Stimulated activated CD8-positive, alpha-beta memory T cell treated with anti-CD3 and anti-CD28 coated beads, Interleukin-2, amount 100 ng/mL, for 48 hours (primary cell): ENCODE data around the gene TP73.

Experiments used
- DNase-seq, 2 donors: peaks; one replicate each; pipeline ENCODE4 v3.0.0-alpha.2; 2020; ENCODE audit warnings: low read depth in 2 of 2

The TP73 gene

DNA sequence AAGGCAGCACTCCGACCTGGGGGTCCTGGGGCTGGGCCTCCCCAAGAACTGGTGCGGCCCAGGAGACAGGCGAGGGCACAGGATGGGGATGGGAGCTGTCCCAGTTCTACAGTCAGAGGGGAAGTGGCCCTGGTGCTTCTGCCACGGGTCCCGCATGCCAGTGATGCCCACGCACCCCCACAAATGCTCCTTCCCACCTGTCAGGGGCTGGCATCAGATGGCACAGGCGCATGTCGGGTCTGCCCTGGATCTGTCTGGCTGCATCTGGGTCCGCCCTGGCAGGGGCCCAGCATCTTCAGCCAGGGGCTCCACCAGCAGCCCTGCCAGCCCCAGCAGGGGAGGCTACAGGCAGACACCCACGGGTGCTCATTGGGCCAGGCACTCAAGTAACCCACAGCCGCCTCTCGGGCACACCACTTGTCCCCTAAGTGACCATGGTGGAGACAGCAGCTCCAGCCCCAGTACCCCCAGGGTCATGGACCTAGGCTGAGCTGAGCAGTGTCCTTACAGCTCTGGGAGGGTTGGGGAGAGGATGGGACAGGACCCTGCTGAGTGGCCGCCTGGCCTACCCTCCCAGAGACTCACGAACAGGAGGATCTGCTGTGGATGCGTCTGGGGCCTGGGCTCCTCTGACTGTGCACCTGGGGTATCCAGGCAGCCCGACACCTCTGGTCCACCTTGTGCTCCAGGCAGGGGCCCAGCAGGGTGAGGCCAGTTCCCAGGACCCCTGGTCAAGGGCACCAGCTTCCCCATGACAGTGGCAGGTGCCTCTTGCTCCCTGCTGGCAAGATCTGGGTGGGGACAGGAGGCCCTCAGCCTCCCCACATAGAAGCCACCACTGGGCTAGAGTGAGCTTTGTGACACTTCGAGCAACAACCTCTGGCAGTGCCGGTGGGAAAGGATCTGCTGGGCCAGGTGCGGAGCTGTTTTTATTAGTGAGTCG lies 125.6 kb downstream of the TP73 start:
- DNase-seq: no peak

DNA sequence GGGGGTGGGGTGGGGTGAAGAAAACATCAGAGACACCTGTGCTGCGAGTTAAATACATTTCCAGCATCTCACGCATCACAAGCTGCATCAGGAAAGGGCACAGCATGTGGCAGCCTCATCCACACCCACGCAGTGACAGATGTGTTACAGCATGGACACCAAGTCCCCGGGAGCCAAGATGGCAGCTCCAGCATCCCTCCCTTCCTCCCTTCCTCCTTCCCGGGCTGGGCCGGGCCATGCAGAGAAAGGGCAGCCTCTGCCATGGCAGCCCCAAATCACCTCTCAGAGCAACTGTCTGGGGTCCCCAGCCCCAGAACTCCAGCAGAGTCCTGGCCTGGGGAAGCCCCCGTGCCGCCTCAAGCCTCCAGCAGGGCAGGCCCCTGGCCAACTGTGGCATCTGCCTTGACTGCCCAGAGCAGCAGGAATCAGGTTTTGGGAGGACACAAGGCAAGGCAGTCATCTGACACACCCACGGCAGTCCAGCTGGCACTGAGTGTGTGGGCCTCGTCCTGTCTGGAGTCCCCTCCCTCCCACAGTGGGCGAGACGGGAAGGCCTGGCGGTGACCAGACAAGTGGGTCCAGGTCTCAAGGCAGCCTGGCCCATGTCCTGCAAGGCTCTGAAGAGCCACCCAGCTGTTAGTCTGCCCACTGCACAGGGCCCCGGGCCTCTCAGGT lies 126.4 kb downstream of the TP73 start:
- DNase-seq: no peak

- no peak for DNase-seq
Measured at GRCh38 chr1:3779265-3779911, 127.1 kb downstream of the TP73 start.

DNA sequence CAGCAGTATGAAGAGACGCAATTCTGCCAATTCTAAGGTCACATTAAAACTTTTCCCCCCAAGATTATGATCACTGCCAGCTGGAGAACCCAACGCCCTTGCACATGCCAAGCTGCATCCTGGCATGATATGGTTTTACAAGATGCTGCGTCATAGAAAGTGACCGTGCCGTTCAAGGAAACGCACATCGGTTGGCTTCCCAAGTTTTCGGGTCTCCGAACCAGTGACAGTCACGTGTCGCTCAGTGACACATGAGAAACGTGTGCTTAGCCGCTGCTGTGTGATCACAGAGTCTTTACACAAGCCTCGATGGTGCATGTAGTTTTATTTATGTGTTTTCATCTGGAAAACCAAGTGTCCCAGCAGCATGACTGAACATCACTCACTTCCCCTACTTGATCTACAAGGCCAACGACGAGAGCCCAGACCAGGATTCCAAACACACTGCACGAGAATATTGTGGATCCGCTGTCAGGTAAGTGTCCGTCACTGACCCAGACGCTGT lies 127.6 kb downstream of the TP73 start:
- DNase-seq: no peak

GRCh38 chr1:3780901-3781300 lies 128.6 kb downstream of the TP73 start:
- DNase-seq: no peak

- DNase-seq: no peak
Measured at GRCh38 chr1:3783651-3784474, 131.5 kb downstream of the TP73 start.

GRCh38 chr1:3785045-3785444 lies 132.7 kb downstream of the TP73 start:
- no peak for DNase-seq

GRCh38 chr1:3785456-3786157 lies 133.3 kb downstream of the TP73 start:
- no peak for DNase-seq
